Measurements from ENCODE around the gene GNAT2. TPM values are rescaled to one million over a fixed set of nuclear protein-coding genes. Genes with fewer than 3 reads are reported as not detected.

GNAT2 gene
- total and polyA plus RNA-seq, 10 of the 15 experiments (the other 5 are each of a cell fraction or from before 2014, with no cell fraction given) = 0.08 to 1.3 (median 0.41) TPM

- TF ChIP-seq ZBTB33 (IDR thresholded peaks at IDR 0.05) (no peak), ESRRA (IDR thresholded peaks at IDR 0.05; ENCODE audit: low read length) (no peak), TAF1 (IDR thresholded peaks at IDR 0.05; ENCODE audit: borderline replicate concordance, low read depth, low read length) (peak; percentile 62; the same call in 1 of the 2 replicates), CBX3 (IDR thresholded peaks at IDR 0.05; ENCODE audit: borderline replicate concordance, low read depth) (no peak), ZNF207 (IDR thresholded peaks at IDR 0.05; ENCODE audit: borderline replicate concordance) (0 out of 2 replicates have a peak, but pooled peaks have one; percentile 8), YY1 (IDR thresholded peaks at IDR 0.05; ENCODE audit: low read depth, low read length) (peak; percentile 88), EGR1 (IDR thresholded peaks at IDR 0.05; ENCODE audit: borderline replicate concordance in 1 of 2, low read depth in 2 of 2, low read length in 2 of 2) (peak in 1 of 2 experiments; percentile 72; a peak in 2 of 3 replicates), POU2F2 (IDR thresholded peaks at IDR 0.05; ENCODE audit: borderline replicate concordance, low read depth, low read length) (0 out of 3 replicates have a peak, but pooled peaks have one; percentile 17), MEF2A (IDR thresholded peaks at IDR 0.05; ENCODE audit: insufficient read depth, low read depth, low read length) (no peak), USF2 (IDR thresholded peaks at IDR 0.05; ENCODE audit: borderline replicate concordance, low read depth, low read length) (peak; percentile 69), PAX8 (IDR thresholded peaks at IDR 0.05) (no peak), DPF2 (IDR thresholded peaks at IDR 0.05) (no peak), NFIC (IDR thresholded peaks at IDR 0.05; ENCODE audit: low read depth, low read length) (no peak), SREBF2 (IDR thresholded peaks at IDR 0.05; ENCODE audit: low read length) (no peak), SMAD1 (IDR thresholded peaks at IDR 0.05; ENCODE audit: low read depth, partially characterized antibody) (peak; percentile 58), MTA2 (IDR thresholded peaks at IDR 0.05; ENCODE audit: low read depth) (no peak), SMARCA5 (IDR thresholded peaks at IDR 0.05) (no peak), HDGF (IDR thresholded peaks at IDR 0.05) (0 out of 2 replicates have a peak, but pooled peaks have one; percentile 39), ZBED1 (IDR thresholded peaks at IDR 0.05; ENCODE audit: borderline replicate concordance) (no peak), NRF1 (conservative IDR thresholded peaks at IDR 0.05; ENCODE audit: low read depth, low read length) (no peak), GATAD2B (conservative IDR thresholded peaks at IDR 0.05; ENCODE audit: low read depth) (peak; percentile 60; the same call in 1 of the 2 replicates), CHD2 (IDR thresholded peaks at IDR 0.05; ENCODE audit: borderline replicate concordance, low read depth, low read length) (no peak), NR2F1 (conservative IDR thresholded peaks at IDR 0.05) (peak; percentile 63), NKRF (conservative IDR thresholded peaks at IDR 0.05) (peak; percentile 68), MTA3 (IDR thresholded peaks at IDR 0.05; ENCODE audit: borderline replicate concordance, low read length) (0 out of 2 replicates have a peak, but pooled peaks have one; percentile 5), NFYB (IDR thresholded peaks at IDR 0.05; ENCODE audit: insufficient read depth, low read depth, low read length) (no peak), ATF7 (IDR thresholded peaks at IDR 0.05; ENCODE audit: low read depth) (peak; percentile 62; the same call in 1 of the 2 replicates), RUNX3 (IDR thresholded peaks at IDR 0.05; ENCODE audit: low read length) (peak; percentile 67)
Observed at GRCh38 chr1:109619576-109620400, at the start of gene GNAT2, which contains the start of gene AMPD2 (continued).

All from GM12878 (cell line).